ENCODE results near the gene PDLIM7. TPM values are rescaled to one million over a fixed set of nuclear protein-coding genes. Genes with fewer than 3 reads are reported as not detected.

Gene PDLIM7
- total and polyA plus RNA-seq, 2 of the 8 experiments (the other 6 are each of a cell fraction or from before 2014, with no cell fraction given) = 67.3 to 94.2 TPM

- Histone ChIP-seq H3K4me2 (ENCODE audit: insufficient read depth in 1 of 2, low read depth in 2 of 2, low read length in 2 of 2) (no peak overlapping the region), H3K23ac (ENCODE audit: insufficient read length) (no peak overlapping the region), H3K36me3 (ENCODE audit: control insufficient read depth in 2 of 4, insufficient read depth in 4 of 4, low read length in 3 of 4) (peaks cover 27 to 50% (median 47%) of the 10 kb centered on the region in 4 experiments), H3K23me2 (ENCODE audit: low read depth, low read length) (peaks cover 8% of the 10 kb centered on the region), H2AK5ac (ENCODE audit: low read depth, low read length) (no peak overlapping the region), H3K27me3 (replicated peaks in 1 of 4; ENCODE audit: control insufficient read depth in 3 of 4, extremely low read depth in 1 of 4, insufficient read depth in 3 of 4, low read length in 3 of 4) (no peaks in the 10 kb centered on the region), H4K5ac (ENCODE audit: insufficient read length, low read depth, low read length) (no peak overlapping the region), H3K79me1 (ENCODE audit: low read depth, low read length) (peaks cover 5% of the 10 kb centered on the region; the same call in 1 of the 2 replicates), H3K56ac (replicated peaks; ENCODE audit: insufficient read length, low read depth, low read length) (no peak overlapping the region), H3K4ac (replicated peaks; ENCODE audit: insufficient read length, low read depth, low read length) (no peak overlapping the region), H3K27ac (ENCODE audit: low read depth, low read length) (no peak overlapping the region), H2BK120ac (replicated peaks; ENCODE audit: low read depth, low read length) (no peak overlapping the region), H3K9ac (replicated peaks in 1 of 4; ENCODE audit: extremely low read depth in 1 of 4, low read depth in 3 of 4, low read length in 3 of 4) (no peak overlapping the region), H3K14ac (ENCODE audit: insufficient read length) (no peak overlapping the region), H3K4me3 (ENCODE audit: extremely low read depth in 1 of 4, insufficient read depth in 2 of 4, low read depth in 3 of 4, low read length in 4 of 4) (no peak overlapping the region), H4K91ac (replicated peaks; ENCODE audit: insufficient read length, low read length) (no peak overlapping the region), H2BK20ac (ENCODE audit: low read length) (no peak overlapping the region), H3K4me1 (replicated peaks in 1 of 4; ENCODE audit: control insufficient read depth in 3 of 4, insufficient read depth in 4 of 4, low read length in 3 of 4) (peaks cover 4 to 18% (median 12%) of the 10 kb centered on the region in 4 experiments; a peak in 6 of 7 replicates), H3K79me2 (ENCODE audit: control insufficient read depth in 1 of 2, insufficient read depth in 2 of 2, low read length in 2 of 2) (peaks cover 0 to 9% of the 10 kb centered on the region in 2 experiments; a peak in 1 of 4 replicates), H2BK15ac (ENCODE audit: low read length) (no peak overlapping the region), H3K18ac (ENCODE audit: extremely low read depth, low read length) (no peak overlapping the region), H3K9me3 (ENCODE audit: insufficient read depth in 2 of 2, low read depth in 1 of 2, low read length in 1 of 2) (no peaks in the 10 kb centered on the region), H2BK5ac (ENCODE audit: low read depth, low read length) (no peak overlapping the region), H2BK12ac (ENCODE audit: low read depth, low read length) (no peak overlapping the region), H4K20me1 (replicated peaks in 1 of 2; ENCODE audit: control insufficient read depth in 1 of 2, insufficient read depth in 2 of 2, low read length in 2 of 2) (peaks cover 0 to 18% of the 10 kb centered on the region in 2 experiments), H4K8ac (ENCODE audit: extremely low read depth, insufficient read depth, low read length) (no peak overlapping the region; the same call in 1 of the 2 replicates), H2AFZ (ENCODE audit: low read length) (no peak overlapping the region)
- CTCF ChIA-PET (ENCODE audit: partially characterized antibody) = interaction anchor here (1.0 to 20.8 kb wide), 2 partner anchors 11 to 23 kb away, joined by 3 to 306 read pairs; no protein-coding TSS in a partner anchor
- 97% methylated on average over 14 of the region's 15 CpGs; no CpG with 5 or more reads in 1 of the 2 experiments for WGBS, 2 experiments (ENCODE audit: extremely low coverage in 1 of 2, insufficient coverage in 1 of 2, insufficient read length in 1 of 2, insufficient replicate concordance in 2 of 2, low coverage in 1 of 2, low lambda C conversion rate in 2 of 2, missing lambda C conversion rate in 1 of 2)
- TF ChIP-seq BCL11A (IDR thresholded peaks at IDR 0.05; ENCODE audit: low read depth in 2 of 2, low read length in 2 of 2) (no peak), TAF7 (optimal IDR thresholded peaks at IDR 0.05; ENCODE audit: borderline replicate concordance, low read depth, low read length) (no peak), ASH2L (IDR thresholded peaks at IDR 0.05; ENCODE audit: low read length) (no peak), SIN3A (conservative IDR thresholded peaks at IDR 0.05 in 1 of 2, IDR thresholded peaks at IDR 0.05 in 1 of 2; ENCODE audit: low read depth in 1 of 2, low read length in 2 of 2) (no peak), NANOG (IDR thresholded peaks at IDR 0.05; ENCODE audit: insufficient read depth, low read depth, low read length, poor library complexity, severe bottlenecking) (no peak)
- POLR2A ChIA-PET (ENCODE audit: partially characterized antibody) = interaction anchor here (0.8 to 4.7 kb wide), 5 partner anchors 9 to 29 kb away, joined by 3 to 53 read pairs (median 3); partner anchors contain the start of gene PDLIM7
- FAIRE-seq = no peak
- DNase-seq (ENCODE audit: low read depth in 1 of 2, low spot score in 2 of 2) = no peak
These were observed 16.1 kb upstream of the PDLIM7 start for GRCh38 chr5:177513500-177513899.

Data from H1 (cell line).